Activated B cell treated with CpG ODN at 0.5 μM for 24 hours (primary cell): ENCODE data around the gene NUDT13. TPM values are rescaled to one million over a fixed set of nuclear protein-coding genes. Genes with fewer than 3 reads are reported as not detected.
A peak's percentile ranks its signal among the peaks of the same experiment; 100 is the strongest.

Experiments used
- ATAC-seq: fragments of 200-7000 bp; cut with Tn5 transposase; one replicate; pipeline ENCODE4 v1.10.0; 2021; ENCODE audit warnings: low read depth, mild to moderate bottlenecking, moderate library complexity
- CTCF ChIA-PET: fragments of 350-600 bp; sonication (Branson Sonifier 250); formaldehyde crosslinking; loops from one replicate; lab custom pipeline; 2021; ENCODE audit warnings: antibody characterized with exemption; lab: Charles Lee
- POLR2A ChIA-PET: fragments of 350-600 bp; sonication (Branson Sonifier 250); formaldehyde crosslinking; loops from one replicate; lab custom pipeline; 2021; ENCODE audit warnings: antibody characterized with exemption; lab: Charles Lee
- DNase-seq: peaks from one replicate; pipeline ENCODE4 v3.0.0; 2022
- H3K27ac Mint-ChIP-seq: one replicate; pipeline ENCODE4 v1.8.0; 2020; ENCODE audit warnings: mixed read lengths
- H3K27me3 Mint-ChIP-seq: one replicate; pipeline ENCODE4 v1.8.0; 2021; ENCODE audit warnings: mixed read lengths
- H3K36me3 Mint-ChIP-seq: one replicate; pipeline ENCODE4 v1.8.0; 2021; ENCODE audit warnings: low read depth, mixed read lengths
- H3K4me1 Mint-ChIP-seq: one replicate; pipeline ENCODE4 v1.8.0; 2021; ENCODE audit warnings: mixed read lengths
- H3K4me3 Mint-ChIP-seq: one replicate; pipeline ENCODE4 v1.8.0; 2020; ENCODE audit warnings: mild to moderate bottlenecking, mixed read lengths
- H3K9me3 Mint-ChIP-seq: one replicate; pipeline ENCODE4 v1.8.0; 2020; ENCODE audit warnings: mixed read lengths
- CTCF ChIP-seq: fragments of 200-600 bp; IDR thresholded peaks from one replicate; pipeline ENCODE4 v1.8.0; 2022; ENCODE audit warnings: antibody characterized with exemption, mild to moderate bottlenecking
- intact Hi-C: fragments of 100-400 bp; cut with micrococcal nuclease; formaldehyde crosslinking; loops from one replicate; pipeline ENCODE4 v1.15.1; 2024
- total RNA-seq: library from RNA; stranded (reverse); gene quantifications from 2 replicates; pipeline ENCODE4 v1.2.3, GENCODE V29; 2022

Gene NUDT13
- total RNA-seq, 1 donor from 2014 or later = 4.6 TPM

GRCh38 chr10:73084209-73084608, 26.0 kb upstream of the NUDT13 start:
- no peaks in the 10 kb centered on the region for H3K27me3 Mint-ChIP-seq
- no peak for TF ChIP-seq CTCF
- peaks cover 1% of the 10 kb centered on the region for H3K36me3 Mint-ChIP-seq
- ChIA-PET CTCF (interaction anchor here (1.1 kb wide), 1 partner anchor 17 kb away, joined by 3 read pairs; no protein-coding TSS in a partner anchor), POLR2A (no interaction called here)
- H3K27ac Mint-ChIP-seq = no peak overlapping the region
- ATAC-seq (no peak), DNase-seq (no peak)
- intact Hi-C loops = no loop called here
- H3K9me3 Mint-ChIP-seq = no peaks in the 10 kb centered on the region
- no peak overlapping the region for H3K4me3 Mint-ChIP-seq
- peaks cover 10% of the 10 kb centered on the region for H3K4me1 Mint-ChIP-seq

- peaks cover 5% of the 10 kb centered on the region for H3K36me3 Mint-ChIP-seq
- no peak for ATAC-seq
- CTCF ChIA-PET = interaction anchor here (0.6 kb wide), 1 partner anchor 752 kb away, joined by 3 read pairs; no protein-coding TSS in a partner anchor
- TF ChIP-seq CTCF = no peak
- DNase-seq = no peak
- H3K9me3 Mint-ChIP-seq = no peaks in the 10 kb centered on the region
- peaks cover 14% of the 10 kb centered on the region for H3K4me1 Mint-ChIP-seq
- intact Hi-C loops = no loop called here
- POLR2A ChIA-PET = no interaction called here
- H3K27me3 Mint-ChIP-seq = no peaks in the 10 kb centered on the region
- no peak overlapping the region for H3K4me3 Mint-ChIP-seq
- H3K27ac Mint-ChIP-seq = no peak overlapping the region
Measured at GRCh38 chr10:73086816-73087215, 23.4 kb upstream of the NUDT13 start.

- ChIA-PET CTCF (no interaction called here), POLR2A (no interaction called here)
- peaks cover 13% of the 10 kb centered on the region for H3K4me1 Mint-ChIP-seq
- DNase-seq (no peak), ATAC-seq (no peak)
- no peaks in the 10 kb centered on the region for H3K9me3 Mint-ChIP-seq
- intact Hi-C loops = no loop called here
- peaks cover 8% of the 10 kb centered on the region for H3K36me3 Mint-ChIP-seq
- no peak for TF ChIP-seq CTCF
- H3K27me3 Mint-ChIP-seq = no peaks in the 10 kb centered on the region
- H3K27ac Mint-ChIP-seq = no peak overlapping the region
- no peak overlapping the region for H3K4me3 Mint-ChIP-seq
Measured at GRCh38 chr10:73088304-73088703, 22.0 kb upstream of the NUDT13 start.

- Mint-ChIP-seq H3K9me3 (no peaks in the 10 kb centered on the region), H3K4me1 (peaks cover 36% of the 10 kb centered on the region), H3K4me3 (no peak overlapping the region), H3K27ac (no peak overlapping the region), H3K27me3 (no peaks in the 10 kb centered on the region), H3K36me3 (peaks cover 14% of the 10 kb centered on the region)
- ATAC-seq (no peak), DNase-seq (no peak)
- POLR2A ChIA-PET = no interaction called here
- no peak for TF ChIP-seq CTCF
- CTCF ChIA-PET = interaction anchor here (1.8 kb wide), 1 partner anchor 66 kb away, joined by 6 read pairs; no protein-coding TSS in a partner anchor
- intact Hi-C loops = no loop called here
Measured at GRCh38 chr10:73092830-73093229, 17.4 kb upstream of the NUDT13 start.

- Mint-ChIP-seq H3K9me3 (no peaks in the 10 kb centered on the region), H3K27ac (no peak overlapping the region), H3K27me3 (no peaks in the 10 kb centered on the region), H3K36me3 (peaks cover 14% of the 10 kb centered on the region), H3K4me3 (peak overlapping the region; percentile 96), H3K4me1 (peaks cover 32% of the 10 kb centered on the region)
- no peak for DNase-seq
- CTCF ChIA-PET = interaction anchor here (2.1 to 4.2 kb wide), 2 partner anchors 64 to 67 kb away, joined by 7 to 42 read pairs; no protein-coding TSS in a partner anchor
- ATAC-seq = no peak
- intact Hi-C loops = loop anchor here (2.0 kb wide), 1 partner anchor 13 kb away; no protein-coding TSS in a partner anchor
- no peak for TF ChIP-seq CTCF
- POLR2A ChIA-PET = interaction anchor here (0.7 to 6.3 kb wide), 9 partner anchors 16 to 716 kb away, joined by 3 to 64 read pairs (median 16); partner anchors contain the start of genes DNAJC9, ECD, FAM149B1 and NUDT13
Measured at GRCh38 chr10:73093922-73094850, 16.1 kb upstream of the NUDT13 start.
